ENCODE data around the gene DOK6. TPM values are rescaled to one million over a fixed set of nuclear protein-coding genes. Genes with fewer than 3 reads are reported as not detected.

DOK6 gene
- polyA plus RNA-seq, 1 experiment: 0.55 TPM

DNA sequence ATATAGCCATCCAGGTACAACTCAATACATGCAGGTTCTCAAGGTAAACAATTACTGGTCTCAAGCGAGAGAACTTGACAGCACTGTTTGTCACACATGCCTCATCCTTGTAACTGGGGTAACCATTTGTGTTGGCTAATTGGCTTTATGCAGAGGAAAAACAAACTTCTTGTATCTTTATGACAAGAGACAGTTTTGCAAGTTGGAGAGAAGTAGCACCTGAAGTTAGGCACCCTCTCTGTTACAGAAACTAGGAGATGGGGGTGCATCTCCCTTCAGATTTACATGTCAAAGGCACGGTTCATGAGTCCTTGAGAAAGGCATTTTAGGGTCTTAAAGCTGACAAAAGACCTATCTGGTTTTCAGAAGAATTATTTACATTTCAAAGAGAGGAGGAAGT, 305.3 kb downstream of the DOK6 start:
- H3K36me3 ChIP-seq (ENCODE audit: control insufficient read depth, insufficient read depth, low read length): no peaks in the 10 kb centered on the region
- TF ChIP-seq CTCF (IDR thresholded peaks at IDR 0.05; ENCODE audit: insufficient read depth, low read depth, low read length): no peak
- ChIA-PET CTCF (no interaction called here), POLR2A (no interaction called here)
- no peaks in the 10 kb centered on the region for H3K27me3 ChIP-seq (ENCODE audit: control insufficient read depth, insufficient read depth, low read length)
- H3K4me3 ChIP-seq (ENCODE audit: low read depth, low read length): no peak overlapping the region
- no peak for DNase-seq (ENCODE audit: low read depth)

- Histone ChIP-seq H3K27me3 (ENCODE audit: control insufficient read depth, insufficient read depth, low read length) (no peaks in the 10 kb centered on the region), H3K36me3 (ENCODE audit: control insufficient read depth, insufficient read depth, low read length) (no peaks in the 10 kb centered on the region), H3K4me3 (ENCODE audit: low read depth, low read length) (no peak overlapping the region)
- DNase-seq (ENCODE audit: low read depth): no peak
- POLR2A ChIA-PET: no interaction called here
- TF ChIP-seq CTCF (IDR thresholded peaks at IDR 0.05; ENCODE audit: insufficient read depth, low read depth, low read length): no peak
- CTCF ChIA-PET: no interaction called here
Measured at GRCh38 chr18:69708844-69709243, 308.2 kb downstream of the DOK6 start.

DNA sequence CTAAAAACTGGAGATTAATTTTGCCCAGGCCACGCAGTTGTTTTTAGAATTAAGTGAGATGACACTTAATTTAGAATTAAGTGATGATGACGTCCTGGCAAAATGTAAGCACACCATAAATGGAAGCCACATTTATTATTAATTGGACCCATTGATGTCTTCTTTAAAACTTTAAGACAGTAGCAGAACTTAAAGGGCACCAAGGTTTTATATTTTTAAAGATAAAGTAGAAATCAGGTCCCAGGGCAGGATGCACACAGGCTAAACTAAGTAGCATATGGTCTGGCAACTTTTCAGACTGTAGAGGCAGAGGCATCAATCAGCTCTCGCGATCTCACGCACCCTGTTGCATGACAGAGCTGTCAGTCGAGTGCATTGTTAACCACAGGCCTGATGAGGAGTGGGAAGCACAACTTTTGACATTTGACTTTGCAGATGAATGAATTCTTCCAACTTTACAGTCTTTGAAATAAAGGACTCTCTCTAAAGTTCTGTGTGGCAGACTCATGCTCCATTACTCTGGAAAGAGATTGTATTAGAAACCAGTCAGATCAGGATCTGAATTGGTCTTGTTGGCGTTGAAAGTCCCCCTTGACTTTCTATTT, 314.6 kb downstream of the DOK6 start:
- ChIA-PET CTCF (no interaction called here), POLR2A (no interaction called here)
- H3K36me3 ChIP-seq (ENCODE audit: control insufficient read depth, insufficient read depth, low read length): no peaks in the 10 kb centered on the region
- no peak for DNase-seq (ENCODE audit: low read depth)
- H3K27me3 ChIP-seq (ENCODE audit: control insufficient read depth, insufficient read depth, low read length): no peaks in the 10 kb centered on the region
- no peak for TF ChIP-seq CTCF (IDR thresholded peaks at IDR 0.05; ENCODE audit: insufficient read depth, low read depth, low read length)
- H3K4me3 ChIP-seq (ENCODE audit: low read depth, low read length): no peak overlapping the region

DNA sequence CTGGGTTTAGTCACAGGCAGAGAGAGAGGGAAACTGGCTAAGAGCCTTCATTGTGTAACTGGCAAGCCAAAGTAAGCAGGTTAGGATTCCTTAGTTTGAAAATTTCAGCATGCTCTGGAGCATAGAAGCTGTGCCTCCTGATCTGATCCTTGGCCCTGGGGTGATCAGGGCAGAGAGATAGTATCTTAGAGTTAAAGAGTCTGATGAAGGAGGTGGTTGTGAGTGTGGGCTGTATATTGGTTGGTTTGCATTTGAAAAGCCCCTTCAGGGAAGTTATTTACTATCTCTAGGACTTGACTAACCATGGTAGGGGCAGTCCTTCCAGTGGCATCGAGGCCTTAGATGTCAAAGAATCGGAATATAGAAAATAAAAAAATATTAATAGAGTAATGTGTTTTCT, 316.9 kb downstream of the DOK6 start:
- CTCF ChIA-PET: no interaction called here
- POLR2A ChIA-PET: no interaction called here
- DNase-seq (ENCODE audit: low read depth): no peak

DNA sequence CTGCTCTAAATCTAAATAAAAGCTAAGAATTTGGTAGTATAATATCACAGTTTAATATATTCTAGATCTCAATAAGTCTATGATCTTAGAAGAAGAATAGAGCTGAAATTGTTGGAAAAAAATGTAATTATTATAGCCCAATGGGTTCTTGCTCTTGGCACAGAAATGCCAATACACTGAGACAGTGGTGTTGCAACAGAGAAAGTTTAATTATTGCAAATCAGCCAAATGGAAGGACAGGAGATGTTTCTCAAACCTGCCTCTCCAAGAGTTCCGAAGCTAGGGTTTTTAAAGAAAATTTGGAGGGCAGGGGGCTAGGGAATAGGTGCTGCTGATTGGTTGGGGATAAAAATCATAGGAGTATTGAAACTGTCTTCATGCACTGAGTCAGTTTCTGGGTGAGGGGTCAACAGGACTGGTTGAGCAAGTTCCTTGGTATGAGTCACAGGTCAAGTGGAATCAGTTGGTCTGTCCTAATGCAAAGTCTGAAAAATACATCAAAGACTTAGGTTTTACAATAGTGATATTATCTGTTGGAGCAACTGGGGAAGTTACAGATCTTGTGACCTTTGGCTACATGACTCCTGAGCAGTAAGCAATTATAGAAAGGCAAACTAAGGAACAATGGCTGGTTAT, 318.3 kb downstream of the DOK6 start:
- no peaks in the 10 kb centered on the region for H3K36me3 ChIP-seq (ENCODE audit: control insufficient read depth, insufficient read depth, low read length)
- H3K27me3 ChIP-seq (ENCODE audit: control insufficient read depth, insufficient read depth, low read length): no peaks in the 10 kb centered on the region
- DNase-seq (ENCODE audit: low read depth): no peak
- H3K4me3 ChIP-seq (ENCODE audit: low read depth, low read length): no peak overlapping the region
- ChIA-PET CTCF (no interaction called here), POLR2A (no interaction called here)
- TF ChIP-seq CTCF (IDR thresholded peaks at IDR 0.05; ENCODE audit: insufficient read depth, low read depth, low read length): no peak

More for the DNA sequence above, 316.9 kb downstream of the DOK6 start:
- Histone ChIP-seq H3K4me3 (ENCODE audit: low read depth, low read length) (no peak overlapping the region), H3K36me3 (ENCODE audit: control insufficient read depth, insufficient read depth, low read length) (no peaks in the 10 kb centered on the region), H3K27me3 (ENCODE audit: control insufficient read depth, insufficient read depth, low read length) (no peaks in the 10 kb centered on the region)
- TF ChIP-seq CTCF (IDR thresholded peaks at IDR 0.05; ENCODE audit: insufficient read depth, low read depth, low read length): no peak
